Suprapubic skin (tissue), 4 donors: ENCODE measurements around the gene TLR8. TPM values are rescaled to one million over a fixed set of nuclear protein-coding genes. Genes with fewer than 3 reads are reported as not detected.
"Not testable (repeated sequence)": the region's sequence is repeated elsewhere in the genome, so short reads cannot be mapped to it uniquely, and the experiment has no call there.

Source experiments
- DNase-seq, 2 donors: peaks; one replicate each; pipeline ENCODE4 v3.0.0-alpha.2; 2019; ENCODE audit warnings: low spot score in 2 of 2
- H3K27ac ChIP-seq: fragments of 200-600 bp; sonication (generic); one replicate; pipeline ENCODE4 v1.5.1; 2019
- H3K27me3 ChIP-seq: fragments of 200-600 bp; sonication (generic); one replicate; pipeline ENCODE4 v1.5.1; 2019
- H3K36me3 ChIP-seq: fragments of 200-600 bp; sonication (generic); one replicate; pipeline ENCODE4 v1.5.1; 2019
- H3K4me1 ChIP-seq: fragments of 200-600 bp; sonication (generic); one replicate; pipeline ENCODE4 v1.5.1; 2019
- H3K4me3 ChIP-seq: fragments of 200-600 bp; sonication (generic); one replicate; pipeline ENCODE4 v1.5.1; 2019; ENCODE audit warnings: mild to moderate bottlenecking
- H3K9me3 ChIP-seq: fragments of 200-600 bp; sonication (generic); one replicate; pipeline ENCODE4 v1.5.1; 2019
- EP300 ChIP-seq: sonication (generic); formaldehyde crosslinking; IDR thresholded peaks from one replicate; pipeline ENCODE4 v1.6.1; 2017; ENCODE audit warnings: antibody characterized with exemption
- POLR2A ChIP-seq, 2 donors: fragments of 450-650 bp; IDR thresholded peaks; one replicate each; pipeline ENCODE4 v1.6.1; 2017; ENCODE audit warnings: antibody characterized with exemption in 2 of 2, mild to moderate bottlenecking in 2 of 2, moderate library complexity in 2 of 2
- POLR2AphosphoS5 ChIP-seq, 3 donors: sonication (generic); formaldehyde crosslinking; IDR thresholded peaks; one replicate each; pipeline ENCODE4 v1.6.1; 2017; ENCODE audit warnings: antibody characterized with exemption in 3 of 3
- WGBS: methylation state at CpG from one replicate; pipeline ENCODE4 v1.1.5; 2018; 5-methylcytosine and 5-hydroxymethylcytosine counted together
- total RNA-seq, 4 donors: library from RNA; depleted of rRNA; stranded (reverse); fragments of >200 nt; gene quantifications; one replicate each; pipeline ENCODE4 v1.1.0, GENCODE V29; 2016
- TF ChIP-seq, protein P1 (sequence below), 2 donors: fragments of 200-600 bp in 1 of 2; fragments of 450-650 bp in 1 of 2; sonication (generic) in 1 of 2; IDR thresholded peaks; one replicate each; pipeline ENCODE4 v1.5.1; 2016 to 2019; ENCODE audit warnings: antibody characterized with exemption in 2 of 2, mild to moderate bottlenecking in 1 of 2, moderate library complexity in 1 of 2

The TLR8 gene
- total RNA-seq, 4 donors from 2014 or later = 0.11 to 0.17 (median 0.16) TPM; not detected in 1

DNA sequence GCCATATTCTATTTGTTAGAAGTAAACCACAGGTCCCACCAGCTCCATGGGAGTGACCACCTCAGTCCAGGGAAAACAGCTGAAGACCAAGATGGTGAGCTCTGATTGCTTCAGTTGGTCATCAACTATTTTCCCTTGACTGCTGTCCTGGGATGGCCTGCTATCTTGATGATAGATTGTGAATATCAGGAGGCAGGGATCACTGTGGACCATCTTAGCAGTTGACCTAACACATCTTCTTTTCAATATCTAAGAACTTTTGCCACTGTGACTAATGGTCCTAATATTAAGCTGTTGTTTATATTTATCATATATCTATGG is 16.1 kb downstream of the TLR8 start:
- Histone ChIP-seq H3K4me1 (no peaks in the 10 kb centered on the region), H3K4me3 (no peak overlapping the region), H3K9me3 (no peaks in the 10 kb centered on the region), H3K36me3 (no peaks in the 10 kb centered on the region), H3K27me3 (no peaks in the 10 kb centered on the region), H3K27ac (no peak overlapping the region)
- no peak for DNase-seq
- TF ChIP-seq POLR2AphosphoS5 (IDR thresholded peaks at IDR 0.05) = no peak
- TF ChIP-seq POLR2A (IDR thresholded peaks at IDR 0.05) = no peak
- no peak for TF ChIP-seq EP300
- TF ChIP-seq, protein P1, sequence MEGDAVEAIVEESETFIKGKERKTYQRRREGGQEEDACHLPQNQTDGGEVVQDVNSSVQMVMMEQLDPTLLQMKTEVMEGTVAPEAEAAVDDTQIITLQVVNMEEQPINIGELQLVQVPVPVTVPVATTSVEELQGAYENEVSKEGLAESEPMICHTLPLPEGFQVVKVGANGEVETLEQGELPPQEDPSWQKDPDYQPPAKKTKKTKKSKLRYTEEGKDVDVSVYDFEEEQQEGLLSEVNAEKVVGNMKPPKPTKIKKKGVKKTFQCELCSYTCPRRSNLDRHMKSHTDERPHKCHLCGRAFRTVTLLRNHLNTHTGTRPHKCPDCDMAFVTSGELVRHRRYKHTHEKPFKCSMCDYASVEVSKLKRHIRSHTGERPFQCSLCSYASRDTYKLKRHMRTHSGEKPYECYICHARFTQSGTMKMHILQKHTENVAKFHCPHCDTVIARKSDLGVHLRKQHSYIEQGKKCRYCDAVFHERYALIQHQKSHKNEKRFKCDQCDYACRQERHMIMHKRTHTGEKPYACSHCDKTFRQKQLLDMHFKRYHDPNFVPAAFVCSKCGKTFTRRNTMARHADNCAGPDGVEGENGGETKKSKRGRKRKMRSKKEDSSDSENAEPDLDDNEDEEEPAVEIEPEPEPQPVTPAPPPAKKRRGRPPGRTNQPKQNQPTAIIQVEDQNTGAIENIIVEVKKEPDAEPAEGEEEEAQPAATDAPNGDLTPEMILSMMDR (IDR thresholded peaks at IDR 0.05) = no peak

DNA sequence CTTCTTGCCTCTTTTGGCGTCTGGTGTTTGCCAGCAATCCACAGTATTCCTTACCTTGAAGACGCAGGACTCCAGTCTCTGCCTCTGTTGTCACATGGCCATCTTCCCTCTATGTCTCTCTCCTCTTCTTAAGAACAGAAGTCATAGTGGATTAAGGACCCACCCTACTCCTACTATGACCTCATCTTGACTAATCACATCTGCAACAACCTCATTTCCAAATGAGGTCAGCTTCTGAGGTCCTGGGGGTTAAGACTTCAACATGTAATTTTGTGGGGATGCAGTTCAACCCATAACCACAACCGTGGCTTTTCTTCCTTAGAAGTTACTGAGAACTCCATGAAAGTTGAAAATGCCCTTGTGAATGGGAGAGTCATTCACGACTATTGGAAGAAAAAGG is 23.3 kb downstream of the TLR8 start:
- Histone ChIP-seq H3K36me3 (no peaks in the 10 kb centered on the region), H3K9me3 (no peaks in the 10 kb centered on the region), H3K27me3 (no peaks in the 10 kb centered on the region), H3K4me1 (no peaks in the 10 kb centered on the region), H3K4me3 (no peak overlapping the region), H3K27ac (no peak overlapping the region)
- DNase-seq = no peak
- 72% methylated on average over 4 of the region's 4 CpGs for WGBS
- TF ChIP-seq POLR2AphosphoS5 (IDR thresholded peaks at IDR 0.05) (no peak), EP300 (no peak), POLR2A (IDR thresholded peaks at IDR 0.05) (no peak)
- TF ChIP-seq, protein P1 (IDR thresholded peaks at IDR 0.05) = no peak

DNA sequence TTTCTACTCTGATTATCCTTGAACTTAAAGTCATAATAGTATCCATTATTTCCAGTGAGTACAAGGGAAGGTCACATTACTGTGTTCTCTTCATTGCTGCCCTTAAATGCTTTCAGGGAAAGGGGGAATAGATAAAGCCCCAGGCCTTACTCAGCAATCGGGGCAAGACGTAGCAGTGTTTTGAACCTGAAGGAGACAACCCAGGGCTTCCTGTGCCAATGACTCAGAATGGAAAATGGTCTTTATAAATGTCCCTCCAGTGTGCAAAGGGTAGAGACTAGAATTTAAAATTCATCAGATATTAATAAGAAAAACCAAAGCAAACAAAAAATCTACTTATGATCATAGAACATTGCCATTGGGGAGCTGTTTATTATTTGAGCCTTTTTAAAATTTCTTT is 23.7 kb downstream of the TLR8 start:
- 92% methylated on average over 2 of the region's 2 CpGs for WGBS
- Histone ChIP-seq H3K4me3 (no peak overlapping the region), H3K27ac (no peak overlapping the region), H3K9me3 (no peaks in the 10 kb centered on the region), H3K36me3 (no peaks in the 10 kb centered on the region), H3K27me3 (no peaks in the 10 kb centered on the region), H3K4me1 (no peaks in the 10 kb centered on the region)
- no peak for TF ChIP-seq POLR2AphosphoS5 (IDR thresholded peaks at IDR 0.05)
- no peak for DNase-seq

DNA sequence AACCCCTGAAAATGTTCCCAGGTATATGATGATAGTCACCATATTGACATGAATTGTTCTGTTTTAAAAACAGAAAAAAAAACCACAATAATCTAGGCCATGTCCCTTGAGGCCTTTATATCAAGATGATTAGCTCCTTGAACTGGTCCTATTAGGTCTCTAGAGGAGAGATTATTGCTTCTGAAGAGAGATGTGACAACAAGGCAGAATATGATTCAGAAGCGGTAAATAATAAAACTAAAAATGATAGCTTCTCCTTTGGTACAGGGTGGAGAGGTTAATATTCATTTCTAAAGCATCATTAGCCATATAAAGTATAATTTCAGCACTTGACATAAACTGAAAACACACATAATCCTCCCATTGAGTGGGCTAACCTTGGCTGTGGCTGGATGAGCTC is 25.8 kb downstream of the TLR8 start:
- no peaks in the 10 kb centered on the region for H3K27me3 ChIP-seq
- H3K9me3 ChIP-seq = no peaks in the 10 kb centered on the region
- TF ChIP-seq EP300 (no peak), POLR2A (IDR thresholded peaks at IDR 0.05) (no peak), POLR2AphosphoS5 (IDR thresholded peaks at IDR 0.05) (no peak)
- TF ChIP-seq, protein P1 (IDR thresholded peaks at IDR 0.05) = no peak
- WGBS = 89% methylated on average over 1 of the region's 1 CpG
- H3K36me3 ChIP-seq = no peaks in the 10 kb centered on the region
- no peaks in the 10 kb centered on the region for H3K4me1 ChIP-seq
- H3K4me3 ChIP-seq = no peak overlapping the region
- H3K27ac ChIP-seq = no peak overlapping the region
- DNase-seq = no peak

DNA sequence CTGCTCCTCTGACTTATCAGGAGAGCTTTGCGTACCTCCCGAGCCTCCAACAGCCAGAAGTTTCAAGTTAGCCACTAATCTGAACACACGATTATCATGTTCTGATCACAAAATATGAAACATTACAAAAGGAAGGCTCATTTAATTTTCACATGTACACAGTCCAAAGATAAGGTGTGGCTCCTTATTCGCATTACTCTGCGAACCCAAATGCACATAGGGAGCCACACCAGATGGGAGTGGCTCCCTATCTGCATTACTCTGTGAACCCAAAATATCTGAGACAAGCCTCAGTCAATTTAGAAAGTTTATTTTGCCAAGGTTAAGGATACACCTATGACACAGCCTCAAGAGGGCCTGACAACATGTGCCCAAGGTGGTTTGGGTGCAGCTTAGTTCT is 28.4 kb downstream of the TLR8 start:
- no peak overlapping the region for H3K4me3 ChIP-seq
- no peak overlapping the region for H3K27ac ChIP-seq
- H3K4me1 ChIP-seq = no peaks in the 10 kb centered on the region
- H3K9me3 ChIP-seq = no peaks in the 10 kb centered on the region
- TF ChIP-seq EP300 (no peak), POLR2A (IDR thresholded peaks at IDR 0.05) (no peak), POLR2AphosphoS5 (IDR thresholded peaks at IDR 0.05) (no peak)
- TF ChIP-seq, protein P1 (IDR thresholded peaks at IDR 0.05) = no peak
- no peaks in the 10 kb centered on the region for H3K27me3 ChIP-seq
- no peak for DNase-seq
- WGBS = 84% methylated on average over 5 of the region's 5 CpGs
- H3K36me3 ChIP-seq = no peaks in the 10 kb centered on the region

DNA sequence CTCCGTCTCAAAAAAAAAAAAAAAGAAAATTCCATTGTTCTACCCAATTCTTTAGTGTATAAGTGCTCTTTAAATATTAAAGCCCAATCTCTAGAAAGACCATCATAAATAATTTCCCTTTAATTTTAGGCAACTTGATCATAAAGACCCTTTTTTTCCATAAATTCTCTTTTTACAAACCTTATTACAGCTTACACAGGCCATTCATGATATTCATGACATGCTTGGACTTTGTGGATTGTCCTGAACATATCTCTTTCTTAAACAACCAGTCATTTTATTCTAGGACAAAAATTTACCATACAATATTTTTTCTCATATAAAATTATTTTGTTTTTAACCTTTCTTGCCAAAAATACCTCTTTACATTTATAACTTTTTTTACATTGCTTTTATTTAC is 30.5 kb downstream of the TLR8 start:
- TF ChIP-seq POLR2A (IDR thresholded peaks at IDR 0.05) = no peak
- Histone ChIP-seq H3K27me3 (no peaks in the 10 kb centered on the region), H3K9me3 (no peaks in the 10 kb centered on the region), H3K27ac (no peak overlapping the region), H3K36me3 (no peaks in the 10 kb centered on the region), H3K4me1 (no peaks in the 10 kb centered on the region), H3K4me3 (no peak overlapping the region)
- 90% methylated on average over 1 of the region's 1 CpG for WGBS
- no peak for DNase-seq

DNA sequence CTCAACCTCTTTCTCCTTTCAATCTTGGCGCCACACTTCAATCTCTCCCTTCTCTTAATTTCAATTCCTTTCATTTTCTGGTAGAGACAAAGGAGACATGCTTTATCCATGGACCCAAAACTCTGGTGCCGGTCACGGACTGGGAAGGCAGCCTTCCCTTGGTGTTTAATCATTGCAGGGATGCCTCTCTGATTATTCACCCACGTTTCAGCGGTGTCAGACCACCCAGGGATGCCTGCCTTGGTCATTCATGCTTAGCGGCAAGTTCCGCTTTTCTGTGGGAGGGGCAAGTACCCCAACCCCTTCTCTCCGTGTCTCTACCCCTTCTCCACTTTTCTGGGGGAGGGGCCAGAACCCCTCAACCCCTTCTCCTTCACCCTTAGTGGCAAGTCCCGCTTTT is 34.1 kb downstream of the TLR8 start:
- not testable (repeated sequence) for H3K27me3 ChIP-seq, H3K27ac ChIP-seq, H3K4me3 ChIP-seq, H3K36me3 ChIP-seq, H3K4me1 ChIP-seq, H3K9me3 ChIP-seq, DNase-seq
- 84% methylated on average over 9 of the region's 9 CpGs for WGBS

DNA sequence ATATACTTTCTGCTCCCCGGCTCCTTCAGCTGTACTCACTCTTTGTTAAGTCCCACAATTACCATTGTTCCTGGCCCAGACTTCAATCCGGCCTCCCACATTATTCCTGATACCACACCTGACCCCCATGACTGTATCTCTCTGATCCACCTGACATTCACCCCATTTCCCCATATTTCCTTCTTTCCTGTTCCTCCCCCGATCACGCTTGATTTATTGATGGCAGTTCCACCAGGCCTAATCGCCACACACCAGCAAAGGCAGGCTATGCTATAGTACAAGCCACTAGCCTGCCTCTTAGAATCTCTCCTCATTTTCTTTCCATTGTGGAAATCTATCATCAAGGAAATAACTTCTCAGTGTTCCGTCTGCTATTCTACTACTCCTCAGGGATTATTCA is 37.2 kb downstream of the TLR8 start:
- H3K27ac ChIP-seq, H3K36me3 ChIP-seq, H3K9me3 ChIP-seq, H3K27me3 ChIP-seq, H3K4me3 ChIP-seq, DNase-seq: not testable (repeated sequence)
- H3K4me1 ChIP-seq = peaks cover 14% of the 10 kb centered on the region
- WGBS = 81% methylated on average over 5 of the region's 6 CpGs

DNA sequence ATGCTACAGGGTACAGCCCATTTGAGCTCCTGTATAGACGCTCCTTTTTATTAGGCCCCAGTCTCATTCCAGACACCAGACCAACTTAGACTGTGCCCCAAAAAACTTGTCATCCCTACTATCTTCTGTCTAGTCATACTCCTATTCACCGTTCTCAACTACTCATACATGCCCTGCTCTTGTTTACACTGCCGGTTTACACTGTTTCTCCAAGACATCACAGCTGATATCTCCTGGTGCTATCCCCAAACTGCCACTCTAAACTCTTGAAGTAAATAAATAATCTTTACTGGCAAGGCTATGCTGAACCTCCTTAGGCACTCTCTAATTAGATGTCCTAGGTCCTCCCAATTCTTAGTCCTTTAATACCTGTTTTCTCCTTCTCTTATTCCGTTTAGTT is 38.0 kb downstream of the TLR8 start:
- H3K27me3 ChIP-seq, H3K9me3 ChIP-seq, DNase-seq, H3K27ac ChIP-seq, H3K36me3 ChIP-seq, H3K4me3 ChIP-seq: not testable (repeated sequence)
- WGBS = 89% methylated on average over 4 of the region's 4 CpGs
- peaks cover 20% of the 10 kb centered on the region for H3K4me1 ChIP-seq
